GM19023 (cell line): ENCODE data around the gene COX4I2.
"Not testable (repeated sequence)": the region's sequence is repeated elsewhere in the genome, so short reads cannot be mapped to it uniquely, and the experiment has no call there.

Experiments
- ATAC-seq: cut with Tn5 transposase; IDR thresholded peaks from one replicate; pipeline ENCODE4 v1.9.1; 2021; ENCODE audit warnings: mild to moderate bottlenecking, moderate library complexity; ENCODE audit not compliant: unreplicated experiment

Gene COX4I2

DNA sequence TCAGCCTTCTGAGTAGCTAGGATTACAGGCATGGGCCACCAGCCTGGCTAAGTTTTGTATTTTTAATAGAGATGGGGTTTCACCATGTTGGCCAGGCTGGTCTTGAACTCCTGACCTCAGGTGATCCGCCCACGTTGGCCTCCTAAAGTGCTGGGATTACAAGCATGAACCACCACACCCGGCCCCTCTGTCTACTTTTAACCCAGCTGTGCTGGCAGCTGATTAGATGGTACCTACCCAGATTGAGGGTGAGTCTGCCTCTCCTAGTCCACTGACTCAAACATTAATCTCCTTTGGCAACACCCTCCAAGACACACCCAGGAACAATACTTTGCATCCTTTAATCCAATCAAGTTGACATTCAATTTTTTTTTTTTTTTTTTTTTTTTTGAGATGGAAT lies 10.4 kb downstream of the COX4I2 start:
- ATAC-seq: not testable (repeated sequence)

DNA sequence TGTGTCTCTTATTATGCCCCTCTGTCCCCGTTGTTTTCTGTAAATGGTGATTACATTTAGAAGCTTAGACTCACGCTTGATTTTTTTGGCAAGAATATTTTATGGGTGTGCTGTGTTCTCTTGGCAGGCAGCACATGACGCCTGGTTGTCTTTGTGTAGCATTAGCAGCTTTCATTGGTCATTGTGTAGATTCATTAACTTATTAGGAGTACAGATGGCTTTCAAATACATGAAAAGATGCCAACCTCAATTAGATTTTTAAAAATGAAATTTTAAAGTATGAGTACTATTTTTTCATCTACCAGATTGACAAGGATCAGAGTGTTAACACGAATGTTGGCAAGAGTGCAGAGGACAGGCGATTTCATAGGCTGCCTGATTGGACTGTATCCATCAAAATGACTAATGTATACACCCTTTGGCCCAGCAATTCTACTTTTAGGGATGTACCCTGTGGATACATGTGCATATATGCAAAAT lies 15.2 kb downstream of the COX4I2 start:
- no peak for ATAC-seq

DNA sequence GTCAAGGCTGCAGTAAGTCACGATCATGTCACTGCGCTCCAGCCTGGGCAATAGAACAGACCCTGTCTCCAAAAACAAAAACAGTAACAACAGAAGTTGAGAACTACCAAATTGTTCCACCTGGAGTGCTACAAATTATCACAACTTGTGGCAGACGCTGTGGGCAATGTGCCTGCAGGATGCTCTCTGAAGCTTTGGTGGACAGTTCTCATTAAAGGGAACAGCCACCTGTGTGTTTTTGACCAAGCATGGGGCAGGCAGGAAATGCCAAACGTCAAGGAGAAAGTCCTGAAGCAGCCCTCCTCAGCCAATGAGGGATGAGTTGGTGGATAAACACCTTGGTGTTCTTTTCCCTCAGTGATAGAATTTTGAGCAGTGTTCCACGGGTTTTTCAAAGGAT lies 15.8 kb downstream of the COX4I2 start:
- no peak for ATAC-seq

DNA sequence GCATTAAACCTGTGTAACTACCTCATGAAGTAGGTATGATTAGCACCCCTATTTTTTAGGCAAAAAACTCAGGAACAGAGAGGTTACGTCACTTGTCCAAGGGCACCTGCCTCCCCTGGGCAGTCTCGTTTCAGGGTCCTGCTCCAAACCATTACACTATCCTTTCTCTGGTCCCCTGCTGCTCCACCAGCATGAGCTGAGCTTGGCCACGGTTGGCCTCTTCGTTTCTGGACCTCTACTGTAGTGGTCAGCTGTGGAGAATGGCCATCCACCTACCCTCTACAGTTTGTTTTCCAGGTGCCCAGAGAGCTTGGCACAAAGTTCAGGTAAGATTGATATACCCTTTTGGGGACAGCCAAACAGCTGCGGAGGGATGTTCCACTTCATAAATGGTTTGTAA lies 16.8 kb downstream of the COX4I2 start:
- ATAC-seq: no peak

DNA sequence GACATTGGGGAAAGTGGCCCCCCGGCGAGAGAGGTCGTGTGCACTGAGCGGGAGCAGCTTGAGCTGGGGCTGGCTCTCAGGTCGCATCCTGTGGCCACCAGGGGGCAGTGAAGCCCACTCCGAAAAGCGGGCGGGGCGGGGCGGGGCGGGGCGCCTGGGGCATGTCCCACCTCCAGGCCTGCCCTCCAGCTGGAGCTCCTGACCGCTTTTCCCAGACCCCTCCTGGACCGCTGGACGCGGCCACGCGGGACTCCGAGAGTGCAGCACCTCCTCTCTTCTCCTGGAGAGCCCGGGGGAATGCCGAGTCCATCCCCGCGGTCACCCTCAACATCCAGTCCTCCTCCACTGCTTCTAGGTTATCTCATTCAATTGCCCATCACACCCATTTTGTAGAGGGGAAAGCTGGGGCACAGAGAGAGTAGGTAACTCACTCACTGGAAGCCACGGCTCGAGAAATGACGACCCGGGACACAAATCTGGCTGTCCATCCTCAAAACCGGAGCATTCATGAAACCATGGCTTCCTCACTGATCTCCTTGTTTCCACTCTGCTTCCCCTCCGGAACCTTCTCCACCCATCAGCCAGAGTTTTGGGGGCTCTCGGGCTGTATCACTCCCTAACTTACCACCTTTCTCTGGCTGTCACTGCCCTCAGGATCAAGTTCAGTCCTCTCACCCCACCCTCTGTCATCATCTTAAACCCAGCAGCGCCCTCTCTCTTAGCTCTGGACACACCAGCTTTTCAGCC lies 24.1 kb downstream of the COX4I2 start:
- peak; percentile 78 for ATAC-seq

DNA sequence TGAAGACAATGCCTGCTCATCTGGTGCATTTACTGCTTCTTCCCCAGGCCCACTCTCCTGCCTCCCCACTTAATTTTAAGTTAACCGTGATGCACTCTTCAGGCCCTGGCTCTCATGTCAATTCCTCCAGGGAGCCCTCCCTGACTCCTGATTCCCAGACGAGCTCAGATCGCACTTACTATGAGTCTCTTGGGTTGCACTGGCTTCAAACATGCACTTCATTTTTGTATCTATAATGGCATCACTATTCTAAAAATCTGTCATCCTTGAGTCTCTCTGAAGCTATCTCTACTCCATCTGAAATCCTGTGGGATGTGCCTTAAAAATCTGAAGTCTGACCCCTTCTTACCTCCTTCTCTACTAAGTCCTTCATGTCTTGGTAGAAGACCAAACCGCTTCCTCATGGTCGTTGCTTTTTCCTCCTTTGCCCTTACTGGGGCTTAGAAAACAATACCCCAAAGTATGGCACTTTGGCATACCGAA lies 24.7 kb downstream of the COX4I2 start:
- ATAC-seq: no peak

DNA sequence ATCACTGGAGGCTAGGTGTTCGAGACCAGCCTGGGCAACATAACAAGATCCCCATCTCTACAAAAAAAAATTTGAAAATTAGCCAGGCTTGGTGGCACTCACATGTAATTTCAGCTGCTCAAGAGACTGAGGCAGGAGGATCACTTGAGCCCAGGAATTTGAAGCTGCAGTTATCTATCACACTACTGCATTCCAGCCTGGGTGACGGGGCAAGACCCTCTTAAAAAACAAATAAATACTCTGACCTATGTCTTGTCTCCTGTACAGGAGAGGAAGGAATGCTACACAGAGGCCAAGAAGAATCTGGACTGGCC lies 25.8 kb downstream of the COX4I2 start:
- ATAC-seq: no peak

DNA sequence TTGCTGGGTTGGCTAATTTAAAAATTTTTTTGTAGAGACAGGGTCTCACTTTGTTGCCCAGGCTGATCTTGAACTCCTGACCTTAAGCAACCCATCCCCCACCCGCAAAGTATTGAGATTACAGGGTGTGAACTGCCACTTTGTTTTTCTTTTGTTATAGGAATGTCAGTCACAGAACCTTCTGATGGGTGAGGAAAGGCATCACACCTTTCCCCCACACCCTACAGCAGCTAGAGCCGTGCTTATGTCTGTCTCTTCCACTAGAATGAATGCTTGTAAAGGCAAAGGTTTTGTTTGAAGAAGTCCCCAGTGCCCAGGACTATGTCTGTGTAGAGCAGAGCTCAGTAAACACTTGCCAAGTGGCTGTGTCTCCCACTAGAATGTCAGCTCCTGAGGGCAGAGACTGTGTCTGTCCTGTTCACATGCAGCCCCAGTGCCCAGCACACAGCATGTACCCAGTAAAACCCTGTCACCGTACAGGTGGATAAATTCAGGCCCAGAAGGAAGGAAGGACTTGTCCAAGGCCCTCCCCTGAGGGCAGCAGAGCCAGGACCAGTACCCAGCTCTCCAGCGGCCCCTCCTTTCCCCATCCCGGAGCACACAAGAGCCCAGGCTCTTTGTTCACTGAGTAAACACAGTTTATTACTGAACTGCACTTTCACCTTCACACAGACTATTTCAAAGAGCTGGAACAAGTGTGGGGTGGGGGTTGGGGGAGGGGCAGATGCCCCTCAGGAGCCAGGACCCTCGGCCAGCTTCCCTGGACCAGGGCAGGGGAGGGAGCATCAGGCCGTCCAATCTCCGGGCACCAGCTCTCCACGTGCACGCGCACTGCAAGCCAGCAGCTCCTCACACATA lies 26.4 kb downstream of the COX4I2 start:
- no peak for ATAC-seq

DNA sequence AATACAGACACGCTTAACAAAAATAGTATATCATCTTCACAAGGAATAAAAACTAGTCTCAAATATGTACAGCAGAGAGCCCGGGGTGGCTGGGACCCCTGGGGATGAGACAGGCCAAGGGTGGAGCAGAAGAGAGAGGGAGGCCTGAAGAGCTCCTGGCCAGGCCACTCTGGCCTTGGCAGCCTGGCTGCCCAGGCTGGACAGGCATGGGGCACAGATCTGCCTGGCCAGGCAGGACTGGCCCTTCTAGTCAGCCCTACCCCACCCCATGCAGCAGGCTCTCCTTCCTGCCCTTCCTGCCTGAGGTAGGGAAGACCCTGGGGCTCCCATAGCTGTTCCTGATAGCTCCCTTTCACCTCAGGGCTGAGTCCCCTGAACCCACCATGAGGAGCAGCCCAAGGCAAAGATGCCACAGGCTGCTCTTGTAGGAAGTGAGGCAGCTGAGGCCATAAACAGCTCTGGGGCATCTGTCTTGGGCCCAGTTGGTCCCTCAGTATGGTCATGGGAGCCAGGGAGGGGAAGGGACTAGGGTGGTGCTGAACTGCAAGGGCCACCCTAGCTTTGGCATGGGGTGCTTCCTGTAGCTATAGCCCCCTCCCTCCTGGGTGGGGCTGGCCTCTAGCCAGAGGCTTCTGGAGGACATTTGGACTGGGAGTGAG lies 27.1 kb downstream of the COX4I2 start:
- no peak for ATAC-seq

DNA sequence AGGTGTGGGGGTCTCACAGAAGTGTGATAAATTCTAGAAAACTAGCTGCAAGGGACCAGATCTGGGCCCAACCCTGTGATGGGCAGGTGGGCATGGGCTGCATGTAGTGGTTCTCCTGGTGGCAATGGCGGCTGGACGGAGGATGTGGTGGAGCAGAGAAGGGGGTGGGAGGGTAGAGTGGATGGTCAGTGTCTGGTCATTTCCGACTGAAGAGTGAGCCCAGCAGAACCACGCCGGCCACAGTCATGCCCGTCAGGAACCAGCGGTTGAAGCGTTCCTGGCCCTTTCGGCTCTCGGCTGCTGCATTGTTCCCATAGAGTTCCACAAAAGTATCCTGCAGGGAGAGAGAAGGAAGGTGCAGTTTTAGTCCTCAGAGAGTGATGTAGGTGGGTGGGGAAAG lies 28.0 kb downstream of the COX4I2 start:
- ATAC-seq: no peak

DNA sequence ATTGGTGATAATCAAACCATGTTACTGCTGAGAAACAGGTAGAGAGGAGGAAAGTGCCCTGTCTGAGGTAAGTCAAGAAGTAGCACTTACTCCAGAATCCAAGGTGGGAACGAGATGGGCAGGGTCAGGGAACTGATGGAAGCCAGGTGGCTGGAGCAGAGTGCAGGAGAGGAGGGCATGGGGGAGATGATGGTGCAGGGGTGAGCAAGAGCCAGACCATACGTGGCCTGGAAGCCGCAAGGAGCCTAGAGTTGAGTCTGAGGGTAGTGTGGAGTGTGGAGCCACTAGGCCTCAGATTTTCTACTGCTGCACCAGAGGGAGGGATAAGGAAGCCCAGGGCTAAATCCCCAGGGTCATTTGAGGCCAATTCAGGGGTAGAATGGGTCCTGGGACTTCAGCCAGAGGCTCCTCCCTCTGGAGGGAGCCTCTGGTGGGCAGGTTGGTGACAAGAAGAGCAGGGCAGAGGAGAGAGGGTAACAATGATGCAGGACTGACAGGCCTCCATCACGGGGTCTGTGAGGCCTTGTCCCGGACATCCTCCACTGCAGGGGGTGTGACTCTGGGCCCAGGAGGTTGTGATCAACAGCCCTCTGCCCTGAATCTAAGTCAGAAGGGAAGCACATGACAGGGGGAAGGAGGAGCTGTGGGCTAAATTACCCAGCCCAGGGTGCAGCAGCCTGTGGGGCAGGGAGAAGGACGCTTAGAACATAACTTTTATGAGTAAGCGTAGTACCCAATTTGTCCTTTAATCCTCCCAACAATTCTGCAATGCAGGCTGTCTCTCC lies 28.7 kb downstream of the COX4I2 start:
- ATAC-seq: no peak

DNA sequence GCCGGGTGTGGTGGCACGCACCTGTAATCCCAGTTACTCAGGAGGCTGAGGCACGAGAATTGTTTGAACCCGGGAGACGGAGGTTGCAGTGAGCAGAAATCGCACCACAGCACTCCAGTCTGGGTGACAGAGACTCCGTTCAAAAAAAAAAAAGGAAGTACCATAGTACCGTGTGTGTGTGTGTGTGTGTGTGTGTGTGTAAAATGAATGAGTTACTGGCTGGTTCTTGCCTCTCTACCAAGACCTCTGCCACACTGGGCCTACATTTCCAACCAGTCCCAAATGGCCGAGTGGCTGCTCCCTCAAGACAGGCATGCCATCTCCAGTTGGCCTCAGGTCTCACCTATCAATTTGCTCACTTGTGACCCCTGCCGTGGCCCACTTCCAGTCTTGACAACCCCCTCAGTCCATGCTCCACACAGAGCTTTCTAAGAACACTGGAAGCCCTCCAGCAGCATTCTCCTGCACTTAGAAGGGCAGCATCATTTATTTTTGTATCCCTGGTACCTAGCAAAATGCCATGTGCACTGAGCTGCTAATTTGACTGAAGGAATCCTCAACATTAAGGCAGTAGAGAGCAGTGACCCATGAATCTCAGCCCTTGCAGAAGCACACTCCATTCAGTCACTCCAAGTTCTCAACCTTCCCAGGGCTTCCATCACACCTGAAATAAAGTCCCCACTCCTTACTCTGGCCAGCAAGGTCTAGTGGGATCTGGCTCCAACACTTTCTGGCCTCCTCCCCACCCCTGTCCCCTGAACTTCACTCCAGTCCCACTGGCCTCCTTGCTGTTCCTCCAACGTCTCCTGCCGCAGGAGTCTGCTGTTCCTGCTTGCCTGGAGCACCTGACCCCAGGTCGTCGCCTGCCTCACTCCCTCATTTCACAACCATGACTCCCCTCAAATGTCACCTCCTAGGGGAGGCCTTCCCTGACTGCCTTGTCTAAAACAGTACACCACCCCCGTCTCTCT lies 29.9 kb downstream of the COX4I2 start:
- no peak for ATAC-seq

DNA sequence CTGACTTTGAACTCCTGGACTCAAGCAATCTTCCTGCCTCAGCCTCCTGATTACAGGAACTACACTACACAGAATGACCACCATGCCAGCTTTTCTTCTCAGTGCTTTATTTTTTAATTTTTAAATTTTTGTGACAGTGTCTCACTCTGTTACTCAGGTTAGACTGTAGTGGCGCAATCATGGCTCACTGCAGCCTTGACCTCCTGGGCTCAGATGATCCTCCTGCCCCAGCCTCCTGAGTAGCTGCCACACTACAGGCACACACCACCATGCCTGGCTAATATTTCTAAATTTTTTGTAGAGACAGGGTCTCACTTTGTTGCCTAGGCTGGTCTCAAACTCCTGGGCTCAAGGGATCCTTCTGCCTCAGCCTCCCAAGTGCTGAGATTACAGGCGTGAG lies 31.2 kb downstream of the COX4I2 start:
- ATAC-seq: not testable (repeated sequence)

DNA sequence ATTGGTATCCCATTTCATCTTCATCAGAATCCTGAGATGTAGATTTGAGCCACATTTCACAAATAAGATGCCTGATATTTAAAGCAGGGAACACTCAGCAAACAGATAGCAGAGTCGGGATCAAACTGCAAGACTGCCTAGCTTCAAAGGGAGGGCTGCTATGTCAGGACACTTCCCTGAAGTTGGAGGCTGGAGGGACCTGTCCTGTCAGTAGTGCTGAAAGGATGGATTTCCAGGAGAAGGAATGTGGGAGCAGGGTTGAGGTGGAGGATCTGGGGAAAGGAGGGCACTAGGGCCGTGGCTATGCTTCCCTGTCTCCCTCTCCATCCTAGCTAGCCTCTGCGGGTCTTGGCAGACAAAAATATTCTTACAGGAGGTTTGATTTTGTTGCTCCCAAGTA lies 32.2 kb downstream of the COX4I2 start:
- ATAC-seq: no peak

DNA sequence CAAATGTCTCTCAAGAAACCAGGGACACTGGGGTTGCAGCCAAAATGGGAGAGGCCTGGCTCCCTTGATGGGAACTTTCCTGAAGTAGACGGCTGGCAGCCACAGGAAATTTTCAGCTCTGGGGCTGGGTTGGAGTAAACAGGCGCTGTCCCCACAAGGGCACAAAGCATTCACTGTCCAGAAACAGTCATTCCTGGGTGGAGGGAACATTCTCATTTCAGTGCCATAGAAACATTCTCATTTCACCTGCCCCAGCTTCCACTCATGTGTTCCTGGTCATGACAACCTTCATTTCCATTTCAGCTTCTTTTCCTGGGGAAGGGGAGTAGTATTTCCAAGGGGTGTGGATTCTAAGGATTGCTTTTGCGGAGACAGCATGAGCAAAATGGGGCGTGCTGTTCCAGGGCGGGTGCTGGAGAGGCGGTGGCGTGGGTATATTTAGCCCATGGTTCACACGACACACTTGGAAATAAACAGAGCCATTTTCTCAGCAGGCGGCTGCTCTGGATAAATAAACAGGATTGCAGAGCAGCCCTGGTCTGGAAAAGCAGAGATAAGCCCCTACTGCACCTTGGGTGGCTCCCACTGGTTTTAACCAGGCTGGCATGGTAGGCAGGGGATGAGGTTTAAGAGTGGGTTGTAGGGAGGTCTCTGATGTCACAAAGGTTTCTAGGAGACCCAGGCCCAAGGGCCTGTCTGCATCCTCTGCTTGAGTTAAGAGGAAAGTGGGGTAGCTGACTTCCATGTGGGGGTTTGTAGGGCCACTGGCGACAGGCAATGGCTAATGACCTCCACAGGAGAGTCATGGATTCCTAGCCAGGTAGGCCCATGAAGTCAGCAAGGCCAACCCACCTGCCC lies 32.9 kb downstream of the COX4I2 start:
- no peak for ATAC-seq

DNA sequence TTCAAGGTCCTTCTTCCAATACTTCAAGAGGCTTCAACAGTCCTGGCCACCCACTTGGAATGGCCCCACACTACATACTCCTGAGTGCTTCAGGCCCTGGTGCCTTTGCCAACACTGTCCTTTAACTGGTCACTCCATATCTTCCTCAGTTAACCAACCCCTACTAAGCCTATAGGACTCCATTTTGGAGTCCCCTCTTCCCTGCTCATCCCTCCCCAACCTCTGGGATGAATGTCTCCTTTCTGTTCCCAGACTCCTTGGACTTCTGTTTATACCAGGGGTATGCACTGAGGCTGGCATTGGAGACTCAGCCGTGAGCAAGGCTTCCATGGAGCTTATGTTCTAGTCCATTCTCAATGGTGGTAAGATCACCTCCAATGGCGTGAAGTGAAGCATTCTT lies 33.6 kb downstream of the COX4I2 start:
- no peak for ATAC-seq

DNA sequence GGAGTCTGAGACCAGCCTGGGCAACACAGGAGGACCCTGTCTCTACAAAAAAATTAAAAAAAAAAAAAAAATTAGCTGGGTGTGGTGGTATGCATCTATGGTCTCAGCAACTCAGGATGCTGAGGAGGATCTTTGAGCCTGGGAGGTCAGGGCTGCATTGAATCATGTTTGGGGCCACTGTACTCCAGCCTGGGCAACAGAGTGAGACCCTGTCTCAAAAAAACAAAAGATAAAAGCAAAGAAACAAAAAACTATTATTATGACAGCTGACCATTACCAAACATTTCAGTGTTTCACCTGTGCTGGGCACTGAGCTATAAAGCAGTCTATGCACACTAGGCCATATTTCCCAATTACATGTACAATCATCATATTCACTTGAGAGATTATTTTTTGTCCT lies 35.7 kb downstream of the COX4I2 start:
- ATAC-seq: no peak

DNA sequence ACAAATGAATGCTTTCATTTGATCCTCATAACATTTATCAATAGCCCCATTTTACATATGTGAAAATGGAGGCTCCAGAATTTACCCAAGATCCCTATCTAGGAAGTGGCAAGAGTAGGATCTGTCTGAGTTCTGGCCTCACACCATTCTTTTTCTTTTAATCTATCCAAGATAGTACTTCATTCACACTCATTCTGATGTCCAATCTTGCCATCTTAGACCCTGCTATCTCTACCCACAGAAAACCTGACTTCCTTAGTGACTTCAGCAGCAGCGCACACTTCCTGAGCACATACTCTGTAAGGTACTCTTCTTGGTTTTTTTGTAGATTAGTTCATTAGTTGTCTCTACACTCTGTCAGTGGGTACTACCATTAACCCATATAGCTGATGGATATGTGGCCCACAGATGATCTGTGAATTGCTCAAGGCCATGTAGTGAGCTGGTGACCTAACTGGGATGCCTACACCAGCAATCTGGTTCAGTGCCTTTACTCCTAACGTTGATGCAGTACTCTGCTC lies 36.3 kb downstream of the COX4I2 start:
- no peak for ATAC-seq
